ENCODE measurements around the gene CHIT1. TPM values are rescaled to one million over a fixed set of nuclear protein-coding genes. Genes with fewer than 3 reads are reported as not detected.

CHIT1 gene
- polyA plus RNA-seq, 1 of the 3 experiments (the other 2 are of a cell fraction), result not detected

DNA sequence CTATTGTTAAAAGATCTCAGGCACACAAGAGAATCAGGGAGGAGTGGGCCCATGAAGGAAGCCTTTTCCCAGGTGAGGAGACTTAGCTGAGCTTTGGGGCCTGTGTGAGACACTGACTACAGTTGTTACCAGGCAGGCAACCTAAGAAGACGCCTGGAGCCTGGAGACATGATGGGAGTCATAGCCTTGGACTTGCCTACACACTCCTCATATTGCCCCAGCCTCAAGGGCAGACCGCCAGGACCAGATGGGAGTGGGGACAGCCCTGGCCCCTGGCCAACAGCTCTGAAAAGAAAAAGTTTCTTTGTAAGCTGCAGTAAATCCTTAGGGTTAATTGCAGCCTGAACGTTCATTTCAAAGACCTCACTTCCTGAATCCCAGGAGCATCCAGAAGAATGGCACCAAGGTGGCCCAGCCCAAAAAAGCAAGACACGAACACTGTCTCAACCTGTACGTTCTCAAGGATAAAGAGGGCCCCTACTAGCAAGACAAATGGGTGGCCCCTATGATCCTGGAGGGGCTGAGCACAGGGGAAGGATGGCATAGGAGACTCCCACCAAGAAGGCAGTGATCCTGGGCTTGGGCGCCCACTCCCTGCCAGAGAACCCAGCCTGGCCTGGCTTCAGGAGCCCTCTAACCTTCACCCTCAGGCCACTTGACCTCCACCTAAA, 42.6 kb upstream of the CHIT1 start:
- no peaks in the 10 kb centered on the region for H3K9me2 ChIP-seq
- H4K20me1 ChIP-seq (ENCODE audit: insufficient read depth), result no peaks in the 10 kb centered on the region
- H3K4me1 ChIP-seq (ENCODE audit: control insufficient read depth in 1 of 2, insufficient read depth in 2 of 2, low read depth in 1 of 2, low read length in 1 of 2), result peaks cover 0 to 24% of the 10 kb centered on the region in 2 experiments; a peak in 1 of 4 replicates
- DNase-seq, result no peak
- H3K27ac ChIP-seq (ENCODE audit: low read depth in 2 of 2, low read length in 1 of 2), result no peak overlapping the region
- H3K9me3 ChIP-seq, result no peaks in the 10 kb centered on the region
- ChIA-PET CTCF (interaction anchor here (0.6 to 31.2 kb wide), 24 partner anchors 8 to 426 kb away, joined by 3 to 817 read pairs (median 5); partner anchors contain the start of genes ADORA1, BTG2 and FMOD), POLR2A (interaction anchor here (1.2 kb wide), 1 partner anchor 35 kb away, joined by 5 read pairs; no protein-coding TSS in a partner anchor)
- no peaks in the 10 kb centered on the region for H3K27me3 ChIP-seq (ENCODE audit: insufficient read depth)
- TF ChIP-seq FOXM1 (IDR thresholded peaks at IDR 0.05; ENCODE audit: low read depth) (no peak), MEF2A (IDR thresholded peaks at IDR 0.05; ENCODE audit: borderline replicate concordance, low read depth) (no peak), RCOR1 (IDR thresholded peaks at IDR 0.05; ENCODE audit: low read length) (no peak), SIN3A (IDR thresholded peaks at IDR 0.05; ENCODE audit: borderline replicate concordance, low read depth, low read length) (no peak), RFX5 (IDR thresholded peaks at IDR 0.05; ENCODE audit: low read length) (no peak), TCF12 (IDR thresholded peaks at IDR 0.05) (no peak), FOSL2 (IDR thresholded peaks at IDR 0.05; ENCODE audit: borderline replicate concordance, low read depth) (no peak), USF2 (IDR thresholded peaks at IDR 0.05; ENCODE audit: borderline replicate concordance, low read depth, low read length) (no peak), JUND (IDR thresholded peaks at IDR 0.05) (no peak), IRF3 (IDR thresholded peaks at IDR 0.05; ENCODE audit: low read depth, low read length) (no peak)
- TF ChIP-seq, protein P1, sequence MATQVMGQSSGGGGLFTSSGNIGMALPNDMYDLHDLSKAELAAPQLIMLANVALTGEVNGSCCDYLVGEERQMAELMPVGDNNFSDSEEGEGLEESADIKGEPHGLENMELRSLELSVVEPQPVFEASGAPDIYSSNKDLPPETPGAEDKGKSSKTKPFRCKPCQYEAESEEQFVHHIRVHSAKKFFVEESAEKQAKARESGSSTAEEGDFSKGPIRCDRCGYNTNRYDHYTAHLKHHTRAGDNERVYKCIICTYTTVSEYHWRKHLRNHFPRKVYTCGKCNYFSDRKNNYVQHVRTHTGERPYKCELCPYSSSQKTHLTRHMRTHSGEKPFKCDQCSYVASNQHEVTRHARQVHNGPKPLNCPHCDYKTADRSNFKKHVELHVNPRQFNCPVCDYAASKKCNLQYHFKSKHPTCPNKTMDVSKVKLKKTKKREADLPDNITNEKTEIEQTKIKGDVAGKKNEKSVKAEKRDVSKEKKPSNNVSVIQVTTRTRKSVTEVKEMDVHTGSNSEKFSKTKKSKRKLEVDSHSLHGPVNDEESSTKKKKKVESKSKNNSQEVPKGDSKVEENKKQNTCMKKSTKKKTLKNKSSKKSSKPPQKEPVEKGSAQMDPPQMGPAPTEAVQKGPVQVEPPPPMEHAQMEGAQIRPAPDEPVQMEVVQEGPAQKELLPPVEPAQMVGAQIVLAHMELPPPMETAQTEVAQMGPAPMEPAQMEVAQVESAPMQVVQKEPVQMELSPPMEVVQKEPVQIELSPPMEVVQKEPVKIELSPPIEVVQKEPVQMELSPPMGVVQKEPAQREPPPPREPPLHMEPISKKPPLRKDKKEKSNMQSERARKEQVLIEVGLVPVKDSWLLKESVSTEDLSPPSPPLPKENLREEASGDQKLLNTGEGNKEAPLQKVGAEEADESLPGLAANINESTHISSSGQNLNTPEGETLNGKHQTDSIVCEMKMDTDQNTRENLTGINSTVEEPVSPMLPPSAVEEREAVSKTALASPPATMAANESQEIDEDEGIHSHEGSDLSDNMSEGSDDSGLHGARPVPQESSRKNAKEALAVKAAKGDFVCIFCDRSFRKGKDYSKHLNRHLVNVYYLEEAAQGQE (IDR thresholded peaks at IDR 0.05; ENCODE audit: low read depth, low read length), result no peak
- TF ChIP-seq, protein P2, sequence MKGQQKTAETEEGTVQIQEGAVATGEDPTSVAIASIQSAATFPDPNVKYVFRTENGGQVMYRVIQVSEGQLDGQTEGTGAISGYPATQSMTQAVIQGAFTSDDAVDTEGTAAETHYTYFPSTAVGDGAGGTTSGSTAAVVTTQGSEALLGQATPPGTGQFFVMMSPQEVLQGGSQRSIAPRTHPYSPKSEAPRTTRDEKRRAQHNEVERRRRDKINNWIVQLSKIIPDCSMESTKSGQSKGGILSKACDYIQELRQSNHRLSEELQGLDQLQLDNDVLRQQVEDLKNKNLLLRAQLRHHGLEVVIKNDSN (IDR thresholded peaks at IDR 0.05; ENCODE audit: borderline replicate concordance, low read depth), result no peak
- H3K79me2 ChIP-seq (ENCODE audit: insufficient read depth), result no peaks in the 10 kb centered on the region
- H3K9ac ChIP-seq, result no peak overlapping the region
- H3K36me3 ChIP-seq (replicated peaks in 1 of 2; ENCODE audit: control insufficient read depth in 1 of 2, insufficient read depth in 2 of 2, low read length in 1 of 2), result no peaks in the 10 kb centered on the region
- H3K4me3 ChIP-seq (ENCODE audit: low read depth in 2 of 2, low read length in 1 of 2), result no peak overlapping the region
- 46% methylated on average over 5 of the region's 6 CpGs for WGBS (ENCODE audit: low lambda C conversion rate)
- no peak overlapping the region for H2AFZ ChIP-seq (ENCODE audit: low read depth)
- no peak overlapping the region for H3K4me2 ChIP-seq
- H3F3A ChIP-seq (replicated peaks; ENCODE audit: insufficient read depth), result no peaks in the 10 kb centered on the region
